B cell (primary cell): Measurements from ENCODE around the gene GFOD2. TPM values are rescaled to one million over a fixed set of nuclear protein-coding genes. Genes with fewer than 3 reads are reported as not detected.

Source experiments
- ATAC-seq: fragments of 200-7000 bp; cut with Tn5 transposase; one replicate; pipeline ENCODE4 v1.10.0; 2021; ENCODE audit warnings: low read depth, mild to moderate bottlenecking, moderate number of reproducible peaks, moderate library complexity
- CTCF ChIA-PET: fragments of 350-600 bp; sonication (Branson Sonifier 250); formaldehyde crosslinking; loops from one replicate; lab custom pipeline; 2021; ENCODE audit warnings: antibody characterized with exemption, inconsistent platforms; lab: Charles Lee
- POLR2A ChIA-PET: fragments of 350-600 bp; sonication (Branson Sonifier 250); formaldehyde crosslinking; loops from one replicate; lab custom pipeline; 2021; ENCODE audit warnings: antibody characterized with exemption; lab: Charles Lee
- DNase-seq: peaks from one replicate; pipeline ENCODE4 v3.0.0; 2013
- H2AFZ ChIP-seq: 2 replicates; pipeline ENCODE4 v1.6.1; 2012; ENCODE audit warnings: mild to moderate bottlenecking, low read depth, low read length; ENCODE audit not compliant: insufficient read depth, poor library complexity, severe bottlenecking
- H3K27ac ChIP-seq, 2 donors: 1 replicate in 1 of 2; 2 replicates in 1 of 2; pipeline ENCODE4 v1.5.1; 2012 to 2013; ENCODE audit warnings: low read length in 2 of 2, mild to moderate bottlenecking in 2 of 2, moderate library complexity in 1 of 2
- H3K27me3 ChIP-seq, 4 experiments: fragments of 200-600 bp in 1 of 4; sonication (generic) in 1 of 4; replicated peaks in 1 of 4; 1 replicate in 2 of 4; 2 replicates in 2 of 4; pipeline versions ENCODE4 v1.6.1 to v1.7.0; 2013 to 2016; ENCODE audit warnings: low read length in 3 of 4, mild to moderate bottlenecking in 2 of 4, mixed read lengths in 1 of 4, moderate library complexity in 1 of 4; ENCODE audit not compliant: insufficient read depth in 4 of 4, control insufficient read depth in 3 of 4; ENCODE audit errors: control extremely low read depth in 1 of 4
- H3K36me3 ChIP-seq, 2 experiments: replicated peaks in 1 of 2; 1 replicate in 1 of 2; 2 replicates in 1 of 2; pipeline versions ENCODE4 v1.6.1 to v1.7.1; 2013; ENCODE audit warnings: low read length in 1 of 2; ENCODE audit not compliant: insufficient read depth in 2 of 2, control insufficient read depth in 1 of 2; ENCODE audit errors: control extremely low read depth in 1 of 2, extremely low read depth in 1 of 2
- H3K4me1 ChIP-seq, 2 donors: fragments of 200-600 bp in 1 of 2; sonication (generic) in 1 of 2; 1 replicate in 1 of 2; 2 replicates in 1 of 2; pipeline versions ENCODE4 v1.5.1 to v1.6.1; 2013 to 2017; ENCODE audit warnings: low read length in 2 of 2; ENCODE audit not compliant: control insufficient read depth in 2 of 2, insufficient read depth in 2 of 2
- H3K4me2 ChIP-seq: replicated peaks from 2 replicates; pipeline ENCODE3; 2012; ENCODE audit warnings: mild to moderate bottlenecking, low read depth, low read length; ENCODE audit not compliant: poor library complexity, severe bottlenecking
- H3K4me3 ChIP-seq, 5 experiments: fragments of 200-600 bp in 1 of 5; sonication (generic) in 1 of 5; 1 replicate in 3 of 5; 2 replicates in 2 of 5; pipeline versions ENCODE4 v1.5.1 to v1.7.0; 2011 to 2016; ENCODE audit warnings: low read length in 4 of 5, mild to moderate bottlenecking in 4 of 5, low read depth in 2 of 5, control low read depth in 1 of 5, moderate library complexity in 1 of 5; ENCODE audit not compliant: insufficient read depth in 1 of 5; ENCODE audit errors: control extremely low read depth in 1 of 5, extremely low read depth in 1 of 5
- H3K79me2 ChIP-seq: fragments of 200-600 bp; sonication (generic); one replicate; pipeline ENCODE4 v1.6.0; 2016; ENCODE audit warnings: low read length; ENCODE audit not compliant: control insufficient read depth, insufficient read depth
- H3K9ac ChIP-seq: fragments of 200-600 bp; sonication (generic); 2 replicates; pipeline ENCODE4 v1.6.1; 2017; ENCODE audit warnings: mild to moderate bottlenecking, low read length, moderate library complexity
- H3K9me3 ChIP-seq, 3 donors: one replicate each; pipeline versions ENCODE4 v1.6.1 to v1.7.1; 2013; ENCODE audit warnings: low read length in 2 of 3; ENCODE audit not compliant: control insufficient read depth in 2 of 3, insufficient read depth in 1 of 3; ENCODE audit errors: control extremely low read depth in 1 of 3
- H4K20me1 ChIP-seq: 2 replicates; pipeline ENCODE4 v1.6.0; 2012; ENCODE audit warnings: mild to moderate bottlenecking, low read length; ENCODE audit not compliant: insufficient read depth, control insufficient read depth, poor library complexity, severe bottlenecking
- H3K27ac Mint-ChIP-seq: one replicate; pipeline ENCODE4 v1.8.0; 2021; ENCODE audit warnings: mixed read lengths
- H3K27me3 Mint-ChIP-seq: one replicate; pipeline ENCODE4 v1.8.0; 2021; ENCODE audit warnings: mixed read lengths
- H3K4me1 Mint-ChIP-seq: one replicate; pipeline ENCODE4 v1.8.0; 2021; ENCODE audit warnings: mixed read lengths
- H3K4me3 Mint-ChIP-seq: one replicate; pipeline ENCODE4 v1.8.0; 2021; ENCODE audit warnings: mixed read lengths
- H3K9me3 Mint-ChIP-seq: one replicate; pipeline ENCODE4 v1.8.0; 2022; ENCODE audit warnings: mixed read lengths; ENCODE audit not compliant: insufficient read depth
- CTCF ChIP-seq: fragments of 200-600 bp; IDR thresholded peaks from one replicate; pipeline ENCODE4 v1.8.0; 2022; ENCODE audit warnings: antibody characterized with exemption, mild to moderate bottlenecking
- EZH2 ChIP-seq: IDR thresholded peaks from 2 replicates; pipeline ENCODE4 v1.6.1; 2012; ENCODE audit warnings: borderline replicate concordance, low read depth, mild to moderate bottlenecking, moderate library complexity, low read length; ENCODE audit not compliant: insufficient read depth, poor library complexity, severe bottlenecking
- WGBS: methylation state at CpG from one replicate; pipeline ENCODE4 v1.1.5; 2013; ENCODE audit warnings: missing lambda C conversion rate; ENCODE audit not compliant: insufficient coverage; 5-methylcytosine and 5-hydroxymethylcytosine counted together
- intact Hi-C: fragments of 100-400 bp; cut with micrococcal nuclease; formaldehyde crosslinking; loops from one replicate; pipeline ENCODE4 v1.10.0; 2022
- polyA plus RNA-seq: library from polyadenylated mRNA; depleted of rRNA; stranded (reverse); fragments of >200 nt; gene quantifications from 2 replicates; pipeline ENCODE4 v1.2.3, GENCODE V29; 2012
- total RNA-seq, 2 donors: library from RNA; stranded (reverse); fragments of 120-200 nt in 1 of 2; gene quantifications; 1 replicate in 1 of 2; 2 replicates in 1 of 2; pipeline versions ENCODE4 v1.2.3 to v1.2.4, GENCODE V29; 2013 to 2022

GFOD2 gene
- total and polyA plus RNA-seq, 2 donors (not counting 1 experiment from before 2014, with no cell fraction given): 11.9 to 18.2 TPM

- TF ChIP-seq EZH2 (no peak), CTCF (no peak)
- Histone ChIP-seq H3K27ac (peak overlapping the region; percentile 77 to 86), H3K4me2 (peak overlapping the region; percentile 99), H3K4me3 (peak overlapping the region in 4 of 5 experiments; percentile 67 to 91 (median 80)), H3K79me2 (peaks cover 9% of the 10 kb centered on the region), H3K27me3 (no peaks in the 10 kb centered on the region), H3K9ac (peak overlapping the region; percentile 87), H3K4me1 (peaks cover 34 to 44% of the 10 kb centered on the region in 2 donors), H3K36me3 (peaks cover 0 to 3% of the 10 kb centered on the region in 2 experiments), H3K9me3 (no peaks in the 10 kb centered on the region), H4K20me1 (no peaks in the 10 kb centered on the region), H2AFZ (peak overlapping the region; percentile 100)
- ChIA-PET POLR2A (interaction anchor here (0.6 to 2.7 kb wide), 8 partner anchors 105 to 269 kb away, joined by 3 to 16 read pairs (median 5); partner anchors contain the start of genes ATP6V0D1, CTCF, PSMB10 and RANBP10), CTCF (interaction anchor here (0.6 to 11.7 kb wide), 25 partner anchors 11 to 337 kb away, joined by 3 to 136 read pairs (median 5); partner anchors contain the start of genes ATP6V0D1, CARMIL2, CTCF and GFOD2)
- Mint-ChIP-seq H3K27ac (peak overlapping the region; percentile 84), H3K4me1 (peaks cover 44% of the 10 kb centered on the region), H3K4me3 (peak overlapping the region; percentile 91), H3K9me3 (no peaks in the 10 kb centered on the region), H3K27me3 (no peaks in the 10 kb centered on the region)
- DNase-seq: no peak
- no peak for ATAC-seq
- intact Hi-C loops: loop anchor here (10.0 kb wide), 2 partner anchors 423 to 1467 kb away; partner anchors contain the start of genes CHTF8, FHOD1, SLC9A5 and UTP4
- 46% methylated on average over 6 of the region's 10 CpGs for WGBS
Measured at GRCh38 chr16:67667453-67667816, 51.7 kb downstream of the GFOD2 start.
